Sigmoid colon (tissue), 4 donors: ENCODE measurements around the gene GABRB1.

ENCODE experiments used
- EP300 ChIP-seq, 4 donors: sonication (generic); formaldehyde crosslinking; IDR thresholded peaks; one replicate each; pipeline ENCODE4 v1.6.1; 2017; ENCODE audit warnings: antibody characterized with exemption in 4 of 4
- POLR2A ChIP-seq, 2 donors: fragments of 450-650 bp; IDR thresholded peaks; one replicate each; pipeline ENCODE4 v1.6.1; 2016; ENCODE audit warnings: antibody characterized with exemption in 2 of 2, mild to moderate bottlenecking in 2 of 2, moderate library complexity in 2 of 2
- TF ChIP-seq, protein P1 (sequence below), 4 experiments: fragments of 450-650 bp in 3 of 4; fragments of 200-600 bp in 1 of 4; IDR thresholded peaks; one replicate each; pipeline ENCODE4 v1.5.1; 2016 to 2019; ENCODE audit warnings: antibody characterized with exemption in 4 of 4, mild to moderate bottlenecking in 3 of 4, moderate library complexity in 2 of 4

DNA sequence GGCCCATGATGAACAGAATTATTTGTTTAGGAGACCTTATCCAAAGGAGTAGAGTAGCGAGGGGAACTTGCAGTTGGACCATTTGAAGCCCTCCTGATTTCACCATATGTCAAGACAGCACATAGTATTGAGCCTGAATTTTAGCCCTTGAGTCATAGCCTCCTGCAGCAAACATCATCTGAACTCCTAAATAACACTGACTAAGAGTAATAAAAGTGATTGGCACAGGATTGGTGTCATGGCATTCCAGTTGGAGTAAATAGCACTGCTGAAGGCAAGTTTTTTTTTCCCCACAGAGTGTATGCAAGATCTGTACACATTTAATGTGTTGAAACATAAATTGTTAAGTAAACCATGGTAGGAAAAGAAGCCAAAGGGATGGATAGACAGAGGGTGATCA lies 343.1 kb downstream of the GABRB1 start:
- TF ChIP-seq, protein P1, sequence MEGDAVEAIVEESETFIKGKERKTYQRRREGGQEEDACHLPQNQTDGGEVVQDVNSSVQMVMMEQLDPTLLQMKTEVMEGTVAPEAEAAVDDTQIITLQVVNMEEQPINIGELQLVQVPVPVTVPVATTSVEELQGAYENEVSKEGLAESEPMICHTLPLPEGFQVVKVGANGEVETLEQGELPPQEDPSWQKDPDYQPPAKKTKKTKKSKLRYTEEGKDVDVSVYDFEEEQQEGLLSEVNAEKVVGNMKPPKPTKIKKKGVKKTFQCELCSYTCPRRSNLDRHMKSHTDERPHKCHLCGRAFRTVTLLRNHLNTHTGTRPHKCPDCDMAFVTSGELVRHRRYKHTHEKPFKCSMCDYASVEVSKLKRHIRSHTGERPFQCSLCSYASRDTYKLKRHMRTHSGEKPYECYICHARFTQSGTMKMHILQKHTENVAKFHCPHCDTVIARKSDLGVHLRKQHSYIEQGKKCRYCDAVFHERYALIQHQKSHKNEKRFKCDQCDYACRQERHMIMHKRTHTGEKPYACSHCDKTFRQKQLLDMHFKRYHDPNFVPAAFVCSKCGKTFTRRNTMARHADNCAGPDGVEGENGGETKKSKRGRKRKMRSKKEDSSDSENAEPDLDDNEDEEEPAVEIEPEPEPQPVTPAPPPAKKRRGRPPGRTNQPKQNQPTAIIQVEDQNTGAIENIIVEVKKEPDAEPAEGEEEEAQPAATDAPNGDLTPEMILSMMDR (IDR thresholded peaks at IDR 0.05) = no peak
- TF ChIP-seq POLR2A (IDR thresholded peaks at IDR 0.05) = no peak
- TF ChIP-seq EP300 (IDR thresholded peaks at IDR 0.05) = no peak
